ENCODE results near the gene AP2B1.
"Not testable (repeated sequence)": the region's sequence is repeated elsewhere in the genome, so short reads cannot be mapped to it uniquely, and the experiment has no call there.

AP2B1 gene

GRCh38 chr17:35577830-35578196 is 9.3 kb upstream of the AP2B1 start:
- DNase-seq, result peak; percentile 9

- DNase-seq, result peak; percentile 88
These were observed 8.8 kb upstream of the AP2B1 start, which contains the start of gene PEX12 for GRCh38 chr17:35578197-35578928. PEX12 (minus strand) TSS chr17:35578571; CDS start chr17:35578021, 550 bp downstream.

- no peak for DNase-seq
These were observed 8.1 kb upstream of the AP2B1 start for GRCh38 chr17:35578929-35579432.

DNA sequence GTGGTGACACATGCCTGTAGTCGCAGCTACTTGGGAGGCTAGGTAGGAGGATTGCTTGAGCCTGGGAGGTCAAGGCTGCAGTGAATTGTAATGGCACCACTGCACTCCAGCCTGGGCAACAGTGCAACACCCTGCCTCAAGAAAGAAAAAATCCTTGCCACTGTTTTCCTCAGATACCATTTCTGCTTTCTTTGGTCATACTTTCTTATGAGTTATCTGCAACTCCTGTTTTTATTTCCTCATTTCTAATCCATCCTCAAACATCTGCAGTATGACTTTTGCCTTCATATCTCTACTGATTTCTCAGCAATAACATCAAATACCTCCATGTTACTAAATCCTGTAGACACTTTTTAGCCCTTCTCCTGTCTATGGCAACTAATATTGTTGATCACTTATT is 3.1 kb upstream of the AP2B1 start:
- no peak for DNase-seq

DNA sequence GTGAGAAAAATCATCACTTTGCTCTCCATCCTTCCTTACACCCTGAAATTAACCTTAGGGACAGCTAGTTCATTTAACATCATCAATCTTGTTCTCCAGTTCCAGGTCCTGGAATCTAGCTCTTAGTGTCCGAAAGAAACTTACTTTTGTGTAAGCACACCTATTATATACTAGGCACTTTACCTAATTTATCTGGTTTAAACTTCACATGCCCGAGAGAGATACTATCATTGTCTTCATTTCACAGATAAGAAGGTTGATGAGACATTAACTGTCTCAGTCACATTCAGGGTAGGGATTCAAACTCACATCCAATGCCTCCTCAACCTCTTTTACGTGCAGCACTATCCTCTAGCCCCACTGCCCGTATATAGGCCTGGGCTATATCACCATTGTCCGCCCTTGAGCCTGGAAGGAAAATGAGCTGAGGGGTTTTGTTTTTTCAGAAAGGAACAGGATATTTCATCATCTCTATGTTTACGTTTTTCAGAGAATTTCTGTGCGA is 501 bp upstream of the AP2B1 start:
- DNase-seq, result no peak

DNA sequence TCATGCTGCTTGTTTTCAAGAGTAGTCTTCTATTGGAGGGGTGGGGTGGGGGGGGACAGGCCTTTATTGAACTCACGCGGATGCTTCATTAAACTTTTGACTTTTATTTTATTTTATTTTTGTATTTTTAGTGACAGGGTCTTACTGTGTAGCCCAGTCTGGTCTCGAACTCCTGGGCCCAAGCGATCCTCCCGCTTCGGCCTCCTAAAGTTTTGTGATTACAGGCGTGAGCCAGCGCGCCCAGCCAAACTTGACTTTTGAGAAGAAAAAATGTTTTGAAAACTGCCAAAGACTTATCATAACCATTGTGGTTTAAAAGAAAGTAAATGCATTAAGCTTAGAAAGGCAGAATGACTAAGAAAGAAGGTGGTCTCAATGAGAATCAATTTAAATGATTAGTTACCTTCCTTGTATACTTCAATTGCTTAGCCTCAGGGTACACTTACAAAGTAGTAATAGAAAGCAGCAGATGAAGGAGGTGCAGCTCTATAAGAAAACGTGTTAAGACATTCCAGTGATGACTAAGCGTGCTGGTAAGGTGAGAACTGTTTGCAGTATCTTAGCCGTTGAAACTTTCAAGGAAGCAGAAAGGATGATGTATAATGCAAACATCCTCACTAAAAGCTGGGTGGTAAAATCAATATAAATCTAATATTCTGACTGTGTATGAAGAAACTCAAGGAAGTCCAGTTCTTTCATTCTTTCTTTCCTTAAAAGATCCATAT is 1.2 kb downstream of the AP2B1 start:
- peak; percentile 13 for DNase-seq

DNA sequence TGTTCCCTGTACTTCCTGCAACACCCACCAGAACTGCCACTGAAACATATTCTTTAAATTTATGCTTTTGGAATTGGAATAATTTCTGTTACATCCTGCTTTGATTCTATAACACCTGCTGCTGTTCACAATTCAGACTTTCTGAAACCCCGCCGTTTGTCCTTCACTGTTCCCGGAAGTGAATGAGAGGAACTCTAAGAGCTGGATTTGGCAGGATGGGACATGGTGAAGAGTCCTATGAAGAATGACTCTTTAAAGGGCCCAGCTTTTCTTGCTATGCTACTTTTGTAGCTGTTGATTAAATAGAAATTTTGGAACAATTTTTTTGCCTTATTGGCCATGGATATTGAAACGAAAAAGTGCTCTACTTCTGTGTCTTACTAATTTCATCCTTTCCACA is 8.9 kb downstream of the AP2B1 start:
- no peak for DNase-seq

DNA sequence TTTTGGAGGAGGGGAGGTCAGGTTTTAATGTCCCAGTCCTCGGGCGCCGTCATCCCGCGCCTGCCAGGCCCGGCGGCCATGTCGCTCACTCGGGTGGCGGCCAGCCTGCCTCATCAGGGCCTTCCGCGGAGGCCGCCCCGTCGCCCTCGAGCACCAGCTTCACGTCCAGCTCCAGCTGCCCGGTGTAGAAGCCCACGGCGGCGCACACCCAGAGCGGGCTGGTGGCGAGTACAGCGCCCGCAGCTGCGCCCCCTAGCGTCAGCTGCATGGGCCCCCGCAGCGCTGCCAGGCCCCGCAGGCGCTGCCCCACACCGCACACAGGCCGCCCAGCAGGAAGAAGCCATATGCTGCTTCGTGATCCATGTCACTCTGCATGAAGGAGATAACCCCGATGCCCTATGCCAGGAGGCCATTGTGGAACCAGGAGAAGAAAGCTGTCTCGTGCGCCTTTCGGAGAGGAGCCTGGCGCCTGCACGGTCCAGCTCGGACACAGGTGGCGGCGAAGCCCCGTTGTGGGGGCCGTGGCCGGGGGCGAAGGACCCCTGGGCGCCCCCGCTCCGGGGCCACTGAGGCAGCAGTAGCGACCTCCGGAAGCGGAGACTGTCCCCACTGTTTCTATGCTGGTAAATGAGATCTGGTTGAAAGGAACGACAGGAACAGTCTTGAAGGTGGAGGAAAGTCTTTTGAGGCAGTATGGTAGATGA is 9.6 kb downstream of the AP2B1 start:
- no peak for DNase-seq

DNA sequence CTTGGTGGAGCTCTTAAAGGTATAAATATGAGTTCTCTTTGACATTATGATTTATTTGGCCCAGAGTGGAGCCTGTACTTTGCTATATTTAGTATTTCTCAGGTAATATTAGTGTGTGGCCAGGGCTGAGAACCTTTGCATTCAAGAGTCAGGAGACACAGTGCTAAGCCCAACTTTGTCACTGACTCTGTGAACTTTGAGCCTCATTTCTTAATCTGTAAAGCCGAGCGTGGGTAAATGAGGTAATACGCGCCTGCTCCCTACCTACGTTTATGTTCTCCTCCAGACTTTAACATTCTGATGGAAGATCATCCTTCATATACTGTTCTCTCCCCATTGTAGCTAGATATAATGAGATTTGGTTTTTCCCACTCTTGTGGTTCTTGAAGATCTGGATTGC is 10.5 kb downstream of the AP2B1 start:
- no peak for DNase-seq

DNA sequence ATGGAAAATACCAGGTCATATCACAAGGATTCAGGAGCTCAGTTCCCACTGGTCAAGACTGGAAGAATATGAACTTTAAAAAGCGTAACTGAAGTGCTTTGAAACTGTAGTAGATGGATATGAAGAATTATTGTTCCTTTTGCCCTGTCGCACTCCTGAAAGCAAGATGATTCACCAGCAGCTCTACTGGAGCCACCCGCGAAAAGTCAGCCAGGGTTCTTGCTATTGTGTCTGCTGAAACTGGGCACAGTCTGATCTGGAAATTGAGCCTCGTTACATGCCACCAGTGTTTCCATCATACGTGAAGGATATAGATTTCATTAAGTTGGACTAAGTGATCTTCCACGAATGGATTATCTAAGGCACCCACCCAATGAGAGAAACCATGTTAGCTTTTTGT is 16.6 kb downstream of the AP2B1 start:
- no peak for DNase-seq

- no peak for DNase-seq
These were observed 18.6 kb downstream of the AP2B1 start for GRCh38 chr17:35605678-35606077.

DNA sequence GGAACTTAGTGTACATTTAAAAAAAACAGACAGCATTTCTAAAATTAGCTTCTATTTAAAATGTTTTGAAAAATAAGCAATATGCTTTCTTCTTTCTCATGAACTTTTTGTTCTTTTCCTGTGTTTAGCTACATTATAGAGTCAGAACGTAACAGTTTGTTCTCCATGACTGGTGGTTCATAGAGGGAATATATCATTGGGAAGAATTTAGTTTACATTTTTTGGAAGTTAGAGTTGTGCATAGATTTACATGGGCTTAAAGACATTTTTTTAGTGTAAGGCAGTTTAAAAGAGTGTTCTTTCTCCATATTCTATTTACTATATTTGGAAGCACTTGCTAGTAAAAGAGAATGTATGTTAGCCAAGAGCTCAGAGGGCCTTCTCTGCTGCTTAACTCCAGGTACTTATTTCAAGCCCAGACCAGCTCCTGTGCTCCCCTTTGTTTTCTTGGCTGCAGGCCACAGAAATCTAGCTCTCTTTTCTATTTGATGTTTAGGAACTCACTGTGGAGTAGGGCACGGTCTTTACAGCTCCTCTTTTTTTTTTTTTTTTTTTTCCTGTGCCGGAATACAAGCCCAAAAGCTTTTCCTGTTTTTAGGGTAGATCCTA is 20.2 kb downstream of the AP2B1 start:
- no peak for DNase-seq

DNA sequence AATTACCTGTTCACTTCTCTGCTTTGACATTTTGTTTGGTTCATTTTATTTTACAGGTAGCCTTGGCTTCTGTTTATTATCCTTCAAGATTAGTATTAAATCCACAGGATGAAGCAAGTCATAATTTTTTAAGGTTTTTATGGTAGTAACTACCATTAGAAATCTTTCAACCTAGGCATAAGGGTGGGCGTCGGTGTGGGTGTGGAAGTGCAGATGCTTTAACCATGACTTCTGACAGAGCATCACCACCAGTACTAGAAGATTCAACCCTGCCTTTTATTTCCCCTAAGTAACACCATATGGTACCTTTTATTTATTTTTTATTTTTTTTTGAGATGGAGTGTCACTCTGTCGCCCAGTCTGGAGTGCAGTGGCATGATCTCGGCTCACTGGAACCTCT is 22.7 kb downstream of the AP2B1 start:
- DNase-seq, result no peak

GRCh38 chr17:35610746-35611145 is 23.6 kb downstream of the AP2B1 start:
- DNase-seq, result not testable (repeated sequence)

- peak; percentile 52 for DNase-seq
These were observed 25.9 kb downstream of the AP2B1 start for GRCh38 chr17:35612924-35613521.

DNA sequence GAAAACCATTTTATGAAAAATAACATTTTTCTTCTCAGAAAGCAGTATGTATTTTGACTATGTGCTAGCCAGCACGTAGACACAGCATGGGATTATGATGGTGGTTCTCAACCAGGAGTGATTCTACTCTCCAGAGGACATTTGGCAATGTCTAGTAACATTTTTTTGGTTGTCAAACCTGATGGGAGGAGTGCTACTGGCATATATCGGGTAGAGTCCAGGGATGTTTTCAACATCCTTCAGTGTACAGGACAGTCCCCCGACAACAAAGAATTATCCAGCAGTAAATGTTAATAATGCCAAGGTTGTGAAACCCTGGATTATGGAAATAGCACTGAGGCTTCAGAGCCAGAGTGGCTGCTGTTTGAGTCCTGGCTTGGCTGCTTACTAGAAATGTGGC is 27.7 kb downstream of the AP2B1 start:
- no peak for DNase-seq

DNA sequence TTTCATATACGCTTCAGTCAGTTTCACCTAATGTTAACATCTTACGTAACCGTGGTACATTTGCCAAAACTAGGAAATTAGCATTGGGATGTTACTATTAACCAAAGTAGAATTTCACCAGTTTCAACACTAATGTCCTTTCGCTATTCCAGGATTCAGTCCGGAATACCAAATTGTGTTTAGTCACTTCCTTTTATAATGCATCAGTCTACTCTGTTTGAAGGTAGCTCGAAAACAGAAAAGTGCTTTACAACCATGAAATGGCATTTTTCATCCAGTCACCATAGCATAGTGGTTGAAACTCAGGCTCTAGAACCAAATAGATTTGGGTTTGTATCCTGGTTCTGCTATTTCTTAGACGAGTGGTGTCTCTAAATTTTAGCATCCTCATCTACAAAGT is 29.4 kb downstream of the AP2B1 start:
- no peak for DNase-seq

GRCh38 chr17:35617505-35617904 is 30.4 kb downstream of the AP2B1 start:
- DNase-seq, result no peak

GRCh38 chr17:35618628-35619027 is 31.5 kb downstream of the AP2B1 start:
- no peak for DNase-seq

DNA sequence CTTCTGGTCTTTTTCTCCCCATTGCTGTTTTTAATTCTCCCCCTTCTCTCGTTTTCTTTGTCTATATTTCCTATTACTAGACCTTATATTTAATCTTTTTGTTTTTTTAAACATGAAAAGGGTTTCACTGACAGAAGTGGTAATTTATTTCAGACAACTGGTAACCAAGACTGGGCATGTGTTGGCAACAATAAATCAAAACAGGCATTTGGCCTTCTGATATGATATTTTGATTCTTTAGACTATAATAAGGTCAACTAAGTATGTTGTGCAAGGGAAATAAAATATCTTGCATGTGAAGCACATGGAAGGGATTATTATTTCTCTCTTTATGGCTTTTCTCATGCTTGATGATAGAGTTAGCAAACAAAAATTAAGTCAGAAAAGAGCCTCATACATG is 34.6 kb downstream of the AP2B1 start:
- DNase-seq, result no peak

DNA sequence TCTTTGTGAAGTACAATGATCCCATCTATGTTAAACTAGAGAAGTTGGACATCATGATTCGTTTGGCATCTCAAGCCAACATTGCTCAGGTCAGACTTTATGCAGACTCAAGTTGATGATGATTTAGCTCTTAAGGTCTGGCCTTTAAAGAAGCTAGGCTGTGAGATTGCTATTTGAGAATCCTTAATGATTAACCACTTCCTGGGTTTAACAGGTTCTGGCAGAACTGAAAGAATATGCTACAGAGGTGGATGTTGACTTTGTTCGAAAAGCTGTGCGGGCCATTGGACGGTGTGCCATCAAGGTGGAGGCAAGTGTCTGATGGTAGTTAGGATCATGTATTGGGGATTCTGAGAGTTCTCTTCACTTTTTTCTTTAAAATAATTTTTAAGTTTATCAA is 40.3 kb downstream of the AP2B1 start:
- no peak for DNase-seq

GRCh38 chr17:35630530-35631148 is 43.5 kb downstream of the AP2B1 start:
- DNase-seq, result no peak
